Activated B cell treated with CpG ODN at 0.5 μM for 24 hours (primary cell): ENCODE data around the gene SPATA32. TPM values are rescaled to one million over a fixed set of nuclear protein-coding genes. Genes with fewer than 3 reads are reported as not detected.

Experiments used
- ATAC-seq: fragments of 200-7000 bp; cut with Tn5 transposase; one replicate; pipeline ENCODE4 v1.10.0; 2021; ENCODE audit warnings: low read depth, mild to moderate bottlenecking, moderate library complexity
- CTCF ChIA-PET: fragments of 350-600 bp; sonication (Branson Sonifier 250); formaldehyde crosslinking; loops from one replicate; lab custom pipeline; 2021; ENCODE audit warnings: antibody characterized with exemption; lab: Charles Lee
- POLR2A ChIA-PET: fragments of 350-600 bp; sonication (Branson Sonifier 250); formaldehyde crosslinking; loops from one replicate; lab custom pipeline; 2021; ENCODE audit warnings: antibody characterized with exemption; lab: Charles Lee
- DNase-seq: peaks from one replicate; pipeline ENCODE4 v3.0.0; 2022
- H3K27ac Mint-ChIP-seq: one replicate; pipeline ENCODE4 v1.8.0; 2020; ENCODE audit warnings: mixed read lengths
- H3K27me3 Mint-ChIP-seq: one replicate; pipeline ENCODE4 v1.8.0; 2021; ENCODE audit warnings: mixed read lengths
- H3K36me3 Mint-ChIP-seq: one replicate; pipeline ENCODE4 v1.8.0; 2021; ENCODE audit warnings: low read depth, mixed read lengths
- H3K4me1 Mint-ChIP-seq: one replicate; pipeline ENCODE4 v1.8.0; 2021; ENCODE audit warnings: mixed read lengths
- H3K4me3 Mint-ChIP-seq: one replicate; pipeline ENCODE4 v1.8.0; 2020; ENCODE audit warnings: mild to moderate bottlenecking, mixed read lengths
- H3K9me3 Mint-ChIP-seq: one replicate; pipeline ENCODE4 v1.8.0; 2020; ENCODE audit warnings: mixed read lengths
- CTCF ChIP-seq: fragments of 200-600 bp; IDR thresholded peaks from one replicate; pipeline ENCODE4 v1.8.0; 2022; ENCODE audit warnings: antibody characterized with exemption, mild to moderate bottlenecking
- intact Hi-C: fragments of 100-400 bp; cut with micrococcal nuclease; formaldehyde crosslinking; loops from one replicate; pipeline ENCODE4 v1.15.1; 2024
- total RNA-seq: library from RNA; stranded (reverse); gene quantifications from 2 replicates; pipeline ENCODE4 v1.2.3, GENCODE V29; 2022

SPATA32 gene
- total RNA-seq, 1 donor from 2014 or later = 0.27 TPM

- DNase-seq (no peak), ATAC-seq (no peak)
- H3K27me3 Mint-ChIP-seq = no peaks in the 10 kb centered on the region
- ChIA-PET CTCF (no interaction called here), POLR2A (interaction anchor here (0.5 to 1.5 kb wide), 6 partner anchors 10 to 142 kb away, joined by 3 to 5 read pairs (median 4); partner anchors contain the start of gene FMNL1)
- intact Hi-C loops = no loop called here
- peaks cover 87% of the 10 kb centered on the region for H3K36me3 Mint-ChIP-seq
- H3K4me1 Mint-ChIP-seq = peaks cover 8% of the 10 kb centered on the region
- H3K4me3 Mint-ChIP-seq = no peak overlapping the region
- TF ChIP-seq CTCF = no peak
- no peaks in the 10 kb centered on the region for H3K9me3 Mint-ChIP-seq
- no peak overlapping the region for H3K27ac Mint-ChIP-seq
Observed at GRCh38 chr17:45241328-45242028, 20.4 kb downstream of the SPATA32 start.

- Mint-ChIP-seq H3K4me1 (peaks cover 2% of the 10 kb centered on the region), H3K27me3 (no peaks in the 10 kb centered on the region), H3K4me3 (no peak overlapping the region), H3K27ac (no peak overlapping the region), H3K9me3 (no peaks in the 10 kb centered on the region), H3K36me3 (peaks cover 87% of the 10 kb centered on the region)
- intact Hi-C loops = no loop called here
- ChIA-PET CTCF (no interaction called here), POLR2A (interaction anchor here (0.5 to 1.5 kb wide), 5 partner anchors 12 to 143 kb away, joined by 3 to 5 read pairs (median 4); partner anchors contain the start of gene FMNL1)
- DNase-seq (no peak), ATAC-seq (no peak)
- TF ChIP-seq CTCF = no peak
Observed at GRCh38 chr17:45240905-45241327, 21.0 kb downstream of the SPATA32 start.

- H3K4me1 Mint-ChIP-seq = peaks cover 26% of the 10 kb centered on the region
- no peak for TF ChIP-seq CTCF
Observed at GRCh38 chr17:45238155-45238774, 23.6 kb downstream of the SPATA32 start.

GRCh38 chr17:45237686-45238085, 24.2 kb downstream of the SPATA32 start:
- Mint-ChIP-seq H3K27ac (peak overlapping the region; percentile 35), H3K9me3 (no peaks in the 10 kb centered on the region), H3K4me1 (peaks cover 31% of the 10 kb centered on the region), H3K36me3 (peaks cover 85% of the 10 kb centered on the region), H3K4me3 (no peak overlapping the region), H3K27me3 (no peaks in the 10 kb centered on the region)
- DNase-seq (no peak), ATAC-seq (no peak)
- ChIA-PET CTCF (interaction anchor here (4.7 kb wide), 1 partner anchor 16 kb away, joined by 203 read pairs; the partner anchor contains the start of gene FMNL1), POLR2A (interaction anchor here (12.5 kb wide), 1 partner anchor 16 kb away, joined by 378 read pairs; the partner anchor contains the start of gene FMNL1)
- intact Hi-C loops = no loop called here
- TF ChIP-seq CTCF = no peak

More at GRCh38 chr17:45238155-45238774, 23.6 kb downstream of the SPATA32 start:
- ATAC-seq (no peak), DNase-seq (no peak)
- peak overlapping the region; percentile 35 for H3K27ac Mint-ChIP-seq
- ChIA-PET CTCF (interaction anchor here (4.7 kb wide), 1 partner anchor 17 kb away, joined by 203 read pairs; the partner anchor contains the start of gene FMNL1), POLR2A (interaction anchor here (0.9 to 12.5 kb wide), 2 partner anchors 16 to 23 kb away, joined by 6 to 378 read pairs; partner anchors contain the start of gene FMNL1)
- H3K36me3 Mint-ChIP-seq = peaks cover 85% of the 10 kb centered on the region
- H3K4me3 Mint-ChIP-seq = no peak overlapping the region
- intact Hi-C loops = no loop called here
- H3K27me3 Mint-ChIP-seq = no peaks in the 10 kb centered on the region
- H3K9me3 Mint-ChIP-seq = no peaks in the 10 kb centered on the region

- Mint-ChIP-seq H3K9me3 (no peaks in the 10 kb centered on the region), H3K4me1 (peaks cover 44% of the 10 kb centered on the region), H3K36me3 (peaks cover 87% of the 10 kb centered on the region), H3K27ac (no peak overlapping the region), H3K27me3 (no peaks in the 10 kb centered on the region), H3K4me3 (no peak overlapping the region)
- no peak for TF ChIP-seq CTCF
- intact Hi-C loops = no loop called here
- DNase-seq = no peak
- POLR2A ChIA-PET = interaction anchor here (1.3 to 12.5 kb wide), 3 partner anchors 12 to 81 kb away, joined by 4 to 378 read pairs (median 16); partner anchors contain the start of genes FMNL1 and MAP3K14
- CTCF ChIA-PET = interaction anchor here (0.6 to 4.7 kb wide), 7 partner anchors 10 to 157 kb away, joined by 3 to 203 read pairs (median 4); partner anchors contain the start of gene FMNL1
- no peak for ATAC-seq
Observed at GRCh38 chr17:45236282-45236606, 25.6 kb downstream of the SPATA32 start.
